ENCODE results near the gene MT1F.

MT1F gene

DNA sequence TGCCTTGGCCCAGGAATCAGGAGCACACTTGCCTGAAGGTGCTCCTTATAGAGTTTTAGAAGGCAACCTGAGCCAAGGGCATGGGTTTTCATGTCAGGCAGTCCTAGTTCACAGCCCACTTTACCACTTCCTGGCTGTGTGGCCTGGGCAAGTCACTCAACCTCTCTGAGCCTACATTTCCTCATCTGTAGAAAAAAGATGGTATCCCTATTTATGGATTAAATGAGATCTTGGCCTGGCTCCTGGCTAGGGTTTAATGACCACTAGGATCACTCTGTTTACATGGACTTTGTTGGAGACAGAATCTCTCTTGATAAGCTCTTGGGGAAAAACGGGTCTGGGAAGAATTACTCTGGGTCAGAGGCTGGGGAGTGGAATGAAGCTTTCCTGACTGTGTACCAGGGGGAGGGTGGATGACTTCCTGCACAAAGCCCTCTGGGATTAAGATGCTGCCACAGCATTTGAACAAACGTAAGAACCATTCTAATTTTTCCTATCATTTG, 47.1 kb upstream of the MT1F start:
- no peak for DNase-seq
- no peak overlapping the region for H3K18ac ChIP-seq (ENCODE audit: low read length)
- no peak overlapping the region for H3K56ac ChIP-seq (ENCODE audit: low read length)
- H2BK5ac ChIP-seq (ENCODE audit: low read length) = no peak overlapping the region
- H3K4me1 ChIP-seq (ENCODE audit: control insufficient read depth, low read depth, low read length) = peaks cover 9% of the 10 kb centered on the region
- H3K36me3 ChIP-seq (ENCODE audit: control insufficient read depth, insufficient read depth, low read length) = no peaks in the 10 kb centered on the region
- H3K4me3 ChIP-seq (ENCODE audit: low read length) = no peak overlapping the region
- no peak overlapping the region for H4K8ac ChIP-seq (ENCODE audit: low read depth, low read length)
- H3K4ac ChIP-seq (ENCODE audit: low read depth, low read length) = no peak overlapping the region
- no peak overlapping the region for H3K9ac ChIP-seq (ENCODE audit: low read length)
- H2BK120ac ChIP-seq (ENCODE audit: low read depth, low read length) = no peak overlapping the region
- no peak overlapping the region for H3K23ac ChIP-seq (ENCODE audit: low read length)
- no peak overlapping the region for H3K4me2 ChIP-seq (ENCODE audit: low read length)
- no peak overlapping the region for H2BK15ac ChIP-seq (replicated peaks; ENCODE audit: low read depth)
- no peak overlapping the region for H4K5ac ChIP-seq (ENCODE audit: low read length)
- no peak overlapping the region for H3K27ac ChIP-seq (ENCODE audit: low read depth, low read length)
- WGBS (ENCODE audit: extremely low coverage, insufficient coverage, low lambda C conversion rate) = no CpG with 5 or more reads among the region's 2 CpGs
- peaks cover 6% of the 10 kb centered on the region for H3K27me3 ChIP-seq (ENCODE audit: insufficient read depth, low read length, poor library complexity)
- H3K79me1 ChIP-seq (ENCODE audit: low read length) = no peaks in the 10 kb centered on the region
- H2AK5ac ChIP-seq (ENCODE audit: low read length) = no peak overlapping the region
- no peaks in the 10 kb centered on the region for H3K79me2 ChIP-seq (ENCODE audit: control insufficient read depth, insufficient read depth, low read length)

DNA sequence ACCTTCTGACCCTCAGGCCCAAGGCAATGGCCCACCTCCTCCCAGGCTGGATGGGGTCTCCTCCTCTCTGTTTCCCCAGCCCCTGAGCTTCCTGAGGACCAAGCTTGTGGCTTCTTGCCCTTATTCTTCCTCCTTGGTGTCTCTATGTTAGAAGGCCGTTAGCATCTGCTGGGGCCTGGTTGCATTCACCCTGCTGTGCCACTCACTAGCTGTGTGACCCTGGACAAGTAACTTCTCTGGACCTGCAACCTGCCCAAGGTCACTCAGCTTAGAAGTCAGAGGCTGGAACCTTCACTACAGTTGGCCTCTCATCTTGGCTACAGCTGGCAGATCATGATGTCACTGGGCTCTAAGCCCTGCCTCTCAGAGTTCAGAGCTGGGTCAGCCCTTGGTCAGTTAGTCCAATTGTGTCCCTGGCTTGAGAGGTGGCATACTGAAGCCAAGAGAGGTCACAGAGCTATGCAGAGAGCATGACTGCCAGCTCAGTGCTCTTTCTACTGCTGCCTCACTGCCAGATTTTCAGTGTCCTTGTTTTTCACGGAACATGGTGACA, 46.4 kb upstream of the MT1F start:
- H2AK5ac ChIP-seq (ENCODE audit: low read length) = no peak overlapping the region
- no peak overlapping the region for H3K9ac ChIP-seq (ENCODE audit: low read length)
- peaks cover 9% of the 10 kb centered on the region for H3K4me1 ChIP-seq (ENCODE audit: control insufficient read depth, low read depth, low read length)
- H3K79me2 ChIP-seq (ENCODE audit: control insufficient read depth, insufficient read depth, low read length) = no peaks in the 10 kb centered on the region
- H4K8ac ChIP-seq (ENCODE audit: low read depth, low read length) = no peak overlapping the region
- no peaks in the 10 kb centered on the region for H3K79me1 ChIP-seq (ENCODE audit: low read length)
- no peak overlapping the region for H3K23ac ChIP-seq (ENCODE audit: low read length)
- H2BK120ac ChIP-seq (ENCODE audit: low read depth, low read length) = no peak overlapping the region
- no peak for DNase-seq
- H3K4me3 ChIP-seq (ENCODE audit: low read length) = no peak overlapping the region
- no peak overlapping the region for H2BK5ac ChIP-seq (ENCODE audit: low read length)
- no peak overlapping the region for H3K56ac ChIP-seq (ENCODE audit: low read length)
- no peak overlapping the region for H3K4ac ChIP-seq (ENCODE audit: low read depth, low read length)
- WGBS (ENCODE audit: extremely low coverage, insufficient coverage, low lambda C conversion rate) = no CpG with 5 or more reads among the region's 2 CpGs
- no peak overlapping the region for H2BK15ac ChIP-seq (replicated peaks; ENCODE audit: low read depth)
- no peak overlapping the region for H3K18ac ChIP-seq (ENCODE audit: low read length)
- peaks cover 9% of the 10 kb centered on the region for H3K27me3 ChIP-seq (ENCODE audit: insufficient read depth, low read length, poor library complexity)
- no peak overlapping the region for H3K4me2 ChIP-seq (ENCODE audit: low read length)
- no peaks in the 10 kb centered on the region for H3K36me3 ChIP-seq (ENCODE audit: control insufficient read depth, insufficient read depth, low read length)
- H4K5ac ChIP-seq (ENCODE audit: low read length) = no peak overlapping the region
- no peak overlapping the region for H3K27ac ChIP-seq (ENCODE audit: low read depth, low read length)

DNA sequence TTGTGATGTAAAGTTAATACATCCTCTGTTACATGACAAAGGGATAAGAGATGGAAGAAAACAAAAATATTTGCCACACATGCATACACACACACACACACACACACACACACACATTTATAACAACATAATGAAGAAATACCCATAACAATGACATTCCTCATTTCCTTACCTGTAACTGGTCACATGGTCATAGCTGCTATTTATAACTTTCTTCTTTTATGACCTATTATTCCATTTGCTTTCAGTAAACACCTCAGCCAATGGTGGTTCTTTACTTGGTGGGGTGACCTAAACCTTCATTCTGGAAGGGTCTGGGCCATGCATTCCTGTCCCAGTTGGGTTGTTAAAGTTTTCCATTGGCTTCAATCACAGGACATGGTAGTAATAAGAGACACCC, 44.1 kb upstream of the MT1F start:
- Histone ChIP-seq H3K36me3 (ENCODE audit: control insufficient read depth, insufficient read depth, low read length) (no peaks in the 10 kb centered on the region), H3K4ac (ENCODE audit: low read depth, low read length) (no peak overlapping the region), H3K23ac (ENCODE audit: low read length) (no peak overlapping the region), H3K18ac (ENCODE audit: low read length) (no peak overlapping the region), H3K4me2 (ENCODE audit: low read length) (no peak overlapping the region), H3K79me1 (ENCODE audit: low read length) (no peaks in the 10 kb centered on the region), H2AK5ac (ENCODE audit: low read length) (no peak overlapping the region), H3K9ac (ENCODE audit: low read length) (no peak overlapping the region), H3K4me1 (ENCODE audit: control insufficient read depth, low read depth, low read length) (peaks cover 1% of the 10 kb centered on the region), H2BK5ac (ENCODE audit: low read length) (no peak overlapping the region), H3K79me2 (ENCODE audit: control insufficient read depth, insufficient read depth, low read length) (no peaks in the 10 kb centered on the region), H3K27me3 (ENCODE audit: insufficient read depth, low read length, poor library complexity) (peaks cover 29% of the 10 kb centered on the region), H4K8ac (ENCODE audit: low read depth, low read length) (no peak overlapping the region), H2BK120ac (ENCODE audit: low read depth, low read length) (no peak overlapping the region), H3K4me3 (ENCODE audit: low read length) (no peak overlapping the region), H3K27ac (ENCODE audit: low read depth, low read length) (no peak overlapping the region), H2BK15ac (replicated peaks; ENCODE audit: low read depth) (no peak overlapping the region), H3K56ac (ENCODE audit: low read length) (no peak overlapping the region), H4K5ac (ENCODE audit: low read length) (no peak overlapping the region)
- no peak for DNase-seq

DNA sequence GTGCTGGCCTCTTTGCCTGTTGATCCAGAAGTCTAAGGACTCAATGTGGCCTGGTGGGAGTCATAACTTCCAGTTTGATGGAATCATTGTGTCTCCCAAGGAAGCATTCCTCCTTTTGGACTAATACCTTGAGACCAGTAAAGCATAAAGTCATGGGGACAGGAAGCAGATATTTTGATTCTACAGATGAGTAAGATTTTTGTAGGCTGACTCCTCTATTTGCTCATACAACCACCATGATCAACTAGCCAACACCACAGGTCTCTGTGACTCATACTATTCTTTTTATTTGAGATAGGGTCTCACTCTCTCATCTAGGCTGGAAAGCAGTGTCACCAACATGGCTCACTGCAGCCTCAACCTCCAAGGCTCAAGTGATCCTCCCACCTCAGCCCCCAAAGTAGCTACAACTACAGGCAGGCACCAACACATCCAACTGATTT, 43.2 kb upstream of the MT1F start:
- H3K4ac ChIP-seq (ENCODE audit: low read depth, low read length) = no peak overlapping the region
- H3K4me3 ChIP-seq (ENCODE audit: low read length) = no peak overlapping the region
- no peak overlapping the region for H3K9ac ChIP-seq (ENCODE audit: low read length)
- no peak overlapping the region for H3K18ac ChIP-seq (ENCODE audit: low read length)
- no peak overlapping the region for H4K5ac ChIP-seq (ENCODE audit: low read length)
- H3K79me2 ChIP-seq (ENCODE audit: control insufficient read depth, insufficient read depth, low read length) = no peaks in the 10 kb centered on the region
- peaks cover 38% of the 10 kb centered on the region for H3K27me3 ChIP-seq (ENCODE audit: insufficient read depth, low read length, poor library complexity)
- no peak for DNase-seq
- H2BK5ac ChIP-seq (ENCODE audit: low read length) = no peak overlapping the region
- H3K23ac ChIP-seq (ENCODE audit: low read length) = no peak overlapping the region
- H3K79me1 ChIP-seq (ENCODE audit: low read length) = no peaks in the 10 kb centered on the region
- no peak overlapping the region for H3K27ac ChIP-seq (ENCODE audit: low read depth, low read length)
- peaks cover 1% of the 10 kb centered on the region for H3K4me1 ChIP-seq (ENCODE audit: control insufficient read depth, low read depth, low read length)
- no peak overlapping the region for H2BK15ac ChIP-seq (replicated peaks; ENCODE audit: low read depth)
- H3K4me2 ChIP-seq (ENCODE audit: low read length) = no peak overlapping the region
- no peak overlapping the region for H3K56ac ChIP-seq (ENCODE audit: low read length)
- no peak overlapping the region for H2AK5ac ChIP-seq (ENCODE audit: low read length)
- H3K36me3 ChIP-seq (ENCODE audit: control insufficient read depth, insufficient read depth, low read length) = no peaks in the 10 kb centered on the region
- H2BK120ac ChIP-seq (ENCODE audit: low read depth, low read length) = no peak overlapping the region
- H4K8ac ChIP-seq (ENCODE audit: low read depth, low read length) = no peak overlapping the region

DNA sequence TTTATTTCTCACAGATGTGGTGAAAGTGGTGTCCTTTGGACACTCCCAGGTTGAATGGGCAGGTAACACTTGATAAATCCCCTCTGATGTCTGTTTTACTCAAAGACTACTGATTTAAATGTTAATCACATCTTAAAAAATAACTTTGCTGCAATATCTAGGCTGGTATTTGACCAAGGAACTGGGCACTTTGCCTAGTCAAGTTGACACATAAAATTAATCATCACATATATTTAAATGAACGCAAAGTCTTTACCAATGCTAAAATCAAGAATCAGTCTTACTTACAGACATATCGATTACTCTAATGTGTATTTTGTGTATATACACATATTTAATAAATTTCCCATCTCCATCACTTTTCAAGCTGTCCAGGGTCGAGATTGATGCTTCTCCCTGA, 42.4 kb upstream of the MT1F start:
- Histone ChIP-seq H3K79me1 (ENCODE audit: low read length) (no peaks in the 10 kb centered on the region), H3K27me3 (ENCODE audit: insufficient read depth, low read length, poor library complexity) (peaks cover 40% of the 10 kb centered on the region), H3K79me2 (ENCODE audit: control insufficient read depth, insufficient read depth, low read length) (no peaks in the 10 kb centered on the region), H3K36me3 (ENCODE audit: control insufficient read depth, insufficient read depth, low read length) (no peaks in the 10 kb centered on the region), H2BK5ac (ENCODE audit: low read length) (no peak overlapping the region), H3K56ac (ENCODE audit: low read length) (no peak overlapping the region), H2BK15ac (replicated peaks; ENCODE audit: low read depth) (no peak overlapping the region), H2BK120ac (ENCODE audit: low read depth, low read length) (no peak overlapping the region), H3K27ac (ENCODE audit: low read depth, low read length) (no peak overlapping the region), H3K4me3 (ENCODE audit: low read length) (no peak overlapping the region), H4K5ac (ENCODE audit: low read length) (no peak overlapping the region), H3K23ac (ENCODE audit: low read length) (no peak overlapping the region), H2AK5ac (ENCODE audit: low read length) (no peak overlapping the region), H3K9ac (ENCODE audit: low read length) (no peak overlapping the region), H3K4ac (ENCODE audit: low read depth, low read length) (no peak overlapping the region), H4K8ac (ENCODE audit: low read depth, low read length) (no peak overlapping the region), H3K18ac (ENCODE audit: low read length) (no peak overlapping the region), H3K4me2 (ENCODE audit: low read length) (no peak overlapping the region), H3K4me1 (ENCODE audit: control insufficient read depth, low read depth, low read length) (no peaks in the 10 kb centered on the region)
- no peak for DNase-seq
- no CpG with 5 or more reads among the region's 3 CpGs for WGBS (ENCODE audit: extremely low coverage, insufficient coverage, low lambda C conversion rate)

DNA sequence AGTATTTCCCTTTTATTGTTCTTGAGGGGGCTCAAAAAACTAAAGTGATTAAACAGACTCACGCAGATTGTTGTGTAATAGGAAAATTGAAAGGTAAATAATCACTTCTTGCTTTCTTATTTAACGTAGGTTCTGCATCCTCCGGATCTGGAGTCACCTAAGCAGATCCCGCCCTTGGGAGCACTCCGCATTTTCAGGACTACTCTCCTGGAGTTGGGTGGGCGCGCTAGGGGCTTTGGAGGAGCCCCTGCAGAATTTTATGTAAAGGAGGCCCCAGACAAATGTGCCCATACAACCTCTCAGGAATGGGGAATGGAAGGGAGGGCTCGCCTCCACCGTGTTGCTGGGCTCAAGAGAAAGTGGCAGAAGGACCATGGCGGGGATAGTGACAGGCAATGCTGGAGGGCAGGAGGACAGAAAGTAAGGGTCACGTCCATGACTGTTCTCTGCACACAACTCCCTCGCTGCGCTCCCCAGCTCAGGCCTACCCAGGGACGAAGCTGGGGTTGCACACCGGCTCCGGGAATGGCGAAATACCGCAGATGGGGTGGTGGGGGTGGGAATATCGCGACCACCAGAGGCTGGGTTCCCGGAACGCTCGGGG, 41.0 kb upstream of the MT1F start:
- H3K79me1 ChIP-seq (ENCODE audit: low read length) = no peaks in the 10 kb centered on the region
- H3K9ac ChIP-seq (ENCODE audit: low read length) = peak overlapping the region; percentile 6
- peaks cover 34% of the 10 kb centered on the region for H3K27me3 ChIP-seq (ENCODE audit: insufficient read depth, low read length, poor library complexity)
- no peak overlapping the region for H2BK120ac ChIP-seq (ENCODE audit: low read depth, low read length)
- H3K56ac ChIP-seq (ENCODE audit: low read length) = peak overlapping the region; percentile 58
- no peak overlapping the region for H2AK5ac ChIP-seq (ENCODE audit: low read length)
- H3K27ac ChIP-seq (ENCODE audit: low read depth, low read length) = no peak overlapping the region
- no peak overlapping the region for H3K18ac ChIP-seq (ENCODE audit: low read length)
- H3K23ac ChIP-seq (ENCODE audit: low read length) = no peak overlapping the region
- H3K36me3 ChIP-seq (ENCODE audit: control insufficient read depth, insufficient read depth, low read length) = no peaks in the 10 kb centered on the region
- H4K5ac ChIP-seq (ENCODE audit: low read length) = no peak overlapping the region
- no peak overlapping the region for H2BK15ac ChIP-seq (replicated peaks; ENCODE audit: low read depth)
- H2BK5ac ChIP-seq (ENCODE audit: low read length) = no peak overlapping the region
- no peaks in the 10 kb centered on the region for H3K79me2 ChIP-seq (ENCODE audit: control insufficient read depth, insufficient read depth, low read length)
- no peak overlapping the region for H3K4me3 ChIP-seq (ENCODE audit: low read length)
- H3K4me2 ChIP-seq (ENCODE audit: low read length) = peak overlapping the region; percentile 15
- DNase-seq = no peak
- H4K8ac ChIP-seq (ENCODE audit: low read depth, low read length) = no peak overlapping the region
- H3K4me1 ChIP-seq (ENCODE audit: control insufficient read depth, low read depth, low read length) = peaks cover 2% of the 10 kb centered on the region
- no CpG with 5 or more reads among the region's 23 CpGs for WGBS (ENCODE audit: extremely low coverage, insufficient coverage, low lambda C conversion rate)
- H3K4ac ChIP-seq (ENCODE audit: low read depth, low read length) = no peak overlapping the region

Data from mesendoderm (in vitro differentiated cells).